ENCODE data around the gene PEDS1.
"Not testable (repeated sequence)": the region's sequence is repeated elsewhere in the genome, so short reads cannot be mapped to it uniquely, and the experiment has no call there.

The PEDS1 gene

GRCh38 chr20:50140339-50140859 lies 13.1 kb downstream of the PEDS1 start:
- H3K27ac ChIP-seq = no peak overlapping the region
- peaks cover 34% of the 10 kb centered on the region for H3K36me3 ChIP-seq (replicated peaks)
- no peak for TF ChIP-seq CTCF (IDR thresholded peaks at IDR 0.05; ENCODE audit: low read depth, low read length, missing control alignments)
- H3K27me3 ChIP-seq (replicated peaks) = no peaks in the 10 kb centered on the region
- no peak overlapping the region for H3K4me3 ChIP-seq (ENCODE audit: low read depth, low read length)
- DNase-seq = no peak
- in situ Hi-C loops (cut with HindIII; ENCODE audit: low pct_ligation_motif_present, low sequenced_read_pairs) = no loop called here

GRCh38 chr20:50138479-50139393 lies 14.8 kb downstream of the PEDS1 start:
- peak overlapping the region; percentile 42 for H3K27ac ChIP-seq
- peaks cover 34% of the 10 kb centered on the region for H3K36me3 ChIP-seq (replicated peaks)
- no peak for DNase-seq
- in situ Hi-C loops (cut with HindIII; ENCODE audit: low pct_ligation_motif_present, low sequenced_read_pairs) = no loop called here
- peak; percentile 55 for TF ChIP-seq CTCF (IDR thresholded peaks at IDR 0.05; ENCODE audit: low read depth, low read length, missing control alignments)
- no peaks in the 10 kb centered on the region for H3K27me3 ChIP-seq (replicated peaks)
- no peak overlapping the region for H3K4me3 ChIP-seq (ENCODE audit: low read depth, low read length)

GRCh38 chr20:50138120-50138478 lies 15.4 kb downstream of the PEDS1 start:
- no peak for DNase-seq
- Histone ChIP-seq H3K27ac (peak overlapping the region; percentile 42), H3K36me3 (replicated peaks) (peaks cover 33% of the 10 kb centered on the region), H3K27me3 (replicated peaks) (no peaks in the 10 kb centered on the region), H3K4me3 (ENCODE audit: low read depth, low read length) (no peak overlapping the region)
- in situ Hi-C loops (cut with HindIII; ENCODE audit: low pct_ligation_motif_present, low sequenced_read_pairs) = no loop called here
- no peak for TF ChIP-seq CTCF (IDR thresholded peaks at IDR 0.05; ENCODE audit: low read depth, low read length, missing control alignments)

- H3K4me3 ChIP-seq (ENCODE audit: low read depth, low read length); in situ Hi-C loops (cut with HindIII; ENCODE audit: low pct_ligation_motif_present, low sequenced_read_pairs); DNase-seq; H3K27me3 ChIP-seq (replicated peaks): not testable (repeated sequence)
- H3K27ac ChIP-seq = peak overlapping the region; percentile 30
- H3K36me3 ChIP-seq (replicated peaks) = peaks cover 33% of the 10 kb centered on the region
Observed at GRCh38 chr20:50137702-50138101, 15.8 kb downstream of the PEDS1 start.

DNA sequence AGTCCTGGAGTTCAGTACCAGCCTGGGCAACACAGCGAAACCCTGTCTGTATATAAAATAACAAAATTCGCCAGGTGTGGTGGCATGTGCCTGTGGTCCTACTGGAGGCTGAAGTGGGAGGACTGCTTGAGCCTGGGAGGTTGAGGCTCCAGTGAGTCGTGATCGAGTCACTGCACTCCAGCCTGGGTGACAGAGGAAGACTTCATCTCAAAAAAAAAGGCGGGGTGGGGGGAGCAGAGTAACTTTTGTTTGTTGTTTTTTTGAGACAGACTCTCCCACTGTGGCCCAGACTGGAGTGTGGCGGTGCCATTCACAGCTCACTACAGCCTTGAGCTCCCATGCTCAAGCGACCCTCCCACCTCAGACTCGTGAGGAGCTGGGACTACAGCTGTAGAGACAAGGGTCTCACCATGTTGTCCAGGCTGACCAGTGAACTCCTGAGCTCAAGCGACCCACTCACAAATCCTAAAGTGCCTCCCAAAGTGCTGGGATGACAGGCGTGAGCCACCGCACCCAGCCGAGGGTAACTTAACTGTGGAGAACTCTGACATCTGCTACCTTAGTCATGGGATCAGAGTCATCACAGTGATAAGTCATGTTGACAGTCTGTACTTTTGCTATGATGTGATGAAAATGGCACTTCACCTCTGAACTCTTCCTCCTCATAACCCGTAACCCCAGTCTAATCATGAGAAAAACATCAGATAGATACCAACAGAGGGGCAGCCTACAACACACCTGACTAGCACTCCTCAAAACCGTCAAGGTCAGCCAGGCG lies 16.5 kb downstream of the PEDS1 start:
- Histone ChIP-seq H3K27ac (peak overlapping the region; percentile 48), H3K36me3 (replicated peaks) (peaks cover 34% of the 10 kb centered on the region), H3K27me3 (replicated peaks) (no peaks in the 10 kb centered on the region), H3K4me3 (ENCODE audit: low read depth, low read length) (no peak overlapping the region)
- no peak for TF ChIP-seq CTCF (IDR thresholded peaks at IDR 0.05; ENCODE audit: low read depth, low read length, missing control alignments)
- in situ Hi-C loops (cut with HindIII; ENCODE audit: low pct_ligation_motif_present, low sequenced_read_pairs) = no loop called here
- DNase-seq = no peak

GRCh38 chr20:50135157-50135556 lies 18.4 kb downstream of the PEDS1 start:
- in situ Hi-C loops (cut with HindIII; ENCODE audit: low pct_ligation_motif_present, low sequenced_read_pairs); H3K27ac ChIP-seq; H3K4me3 ChIP-seq (ENCODE audit: low read depth, low read length); DNase-seq; H3K27me3 ChIP-seq (replicated peaks): not testable (repeated sequence)
- H3K36me3 ChIP-seq (replicated peaks) = peaks cover 25% of the 10 kb centered on the region

Data from brain microvascular endothelial cell (primary cell).